ENCODE data around the gene MAP3K3. TPM values are rescaled to one million over a fixed set of nuclear protein-coding genes. Genes with fewer than 3 reads are reported as not detected.

The MAP3K3 gene
- total and polyA plus RNA-seq, 9 of the 15 experiments (the other 6 are each of a cell fraction or from before 2014, with no cell fraction given) = 0.69 to 16.5 (median 12.1) TPM

GRCh38 chr17:63741408-63742173 is 119.4 kb downstream of the MAP3K3 start, which contains the start of gene STRADA:
TSS of gene STRADA (minus strand) at chr17:63741799. CDS start at chr17:63728369, 13,430 bp downstream.
- under 1% methylated on average over 36 of the region's 61 CpGs for WGBS (ENCODE audit: insufficient coverage, low coverage, missing lambda C conversion rate)
- peak within 1 kb of the TSS; percentile 86 to 99 for H3K9ac ChIP-seq (ENCODE audit: insufficient read depth in 1 of 2, low read depth in 2 of 2, low read length in 2 of 2)
- POLR2A ChIA-PET = interaction anchor here (0.6 to 2.6 kb wide), 17 partner anchors 8 to 1035 kb away, joined by 3 to 33 read pairs (median 4); partner anchors contain the start of genes CCDC47 and DDX42
- H3K79me2 ChIP-seq (ENCODE audit: control insufficient read depth, insufficient read depth, low read length) = peaks cover 11% of the 10 kb centered on the region
- peaks cover 21% of the 10 kb centered on the region for H3K36me3 ChIP-seq (ENCODE audit: control insufficient read depth, insufficient read depth, low read length)
- H3K9me3 ChIP-seq (replicated peaks; ENCODE audit: control insufficient read depth, insufficient read depth, low read depth, low read length) = no peaks in the 10 kb centered on the region
- H3K9me1 ChIP-seq (ENCODE audit: control insufficient read depth, insufficient read depth, low read length) = no peaks in the 10 kb centered on the region
- H3K27ac ChIP-seq (ENCODE audit: extremely low read depth, low read depth, low read length) = peak within 1 kb of the TSS; percentile 87
- no TSS peak for BruUV-seq (replicated peaks)
- intact Hi-C loops (cut with micrococcal nuclease) = loop anchor here (2.0 kb wide), 1 partner anchor 29 kb away; no protein-coding TSS in a partner anchor
- H4K20me1 ChIP-seq (replicated peaks; ENCODE audit: control insufficient read depth, insufficient read depth, low read length) = no peaks in the 10 kb centered on the region
- DNase-seq (ENCODE audit: extremely low read depth in 1 of 4, low spot score in 3 of 4) (peak; percentile 97 to 99 (median 98)), FAIRE-seq (peak; percentile 94), ATAC-seq (peak; percentile 96)
- peak within 1 kb of the TSS; percentile 90 for H2AFZ ChIP-seq (ENCODE audit: low read depth, low read length)
- peak within 1 kb of the TSS; percentile 84 for H3K4me3 ChIP-seq
- CTCF ChIA-PET (ENCODE audit: low intra/inter-chr PET ratio) = no interaction called here
- in situ Hi-C loops (cut with MboI) = no loop called here
- peaks cover 4 to 18% of the 10 kb centered on the region in 2 experiments; a peak in 3 of 5 replicates for H3K4me1 ChIP-seq (replicated peaks in 1 of 2; ENCODE audit: control insufficient read depth in 2 of 2, insufficient read depth in 2 of 2, low read length in 2 of 2)
- no peaks in the 10 kb centered on the region for H3K27me3 ChIP-seq (ENCODE audit: control insufficient read depth in 2 of 2, insufficient read depth in 2 of 2, low read length in 2 of 2)
- H3K4me2 ChIP-seq (ENCODE audit: insufficient read depth, low read length) = peak within 1 kb of the TSS; percentile 91
- TF ChIP-seq RBM25 (IDR thresholded peaks at IDR 0.05; ENCODE audit: low read depth, low read length, severe bottlenecking) = peak; percentile 78
- TF ChIP-seq CREBBP (IDR thresholded peaks at IDR 0.05; ENCODE audit: low read depth, low read length) = no peak
- TF ChIP-seq ZFP30 (CRISPR knock-in tag; IDR thresholded peaks at IDR 0.05; ENCODE audit: borderline replicate concordance) = no peak
- TF ChIP-seq ZBTB17 (CRISPR knock-in tag; IDR thresholded peaks at IDR 0.05) = peak; percentile 64
- no peak for TF ChIP-seq ZNF41 (CRISPR knock-in tag; conservative IDR thresholded peaks at IDR 0.05)
- no peak for TF ChIP-seq ARID3A (IDR thresholded peaks at IDR 0.05; ENCODE audit: borderline replicate concordance, low read depth, low read length)
- TF ChIP-seq MYNN (IDR thresholded peaks at IDR 0.05) = no peak
- TF ChIP-seq MYNN (CRISPR knock-in tag; IDR thresholded peaks at IDR 0.05) = no peak
- TF ChIP-seq JUN (IDR thresholded peaks at IDR 0.05; ENCODE audit: borderline replicate concordance, low read depth, low read length) = 0 out of 2 replicates have a peak, but pooled peaks have one; percentile 22
- no peak; the same call in 1 of the 2 replicates for TF ChIP-seq JUN (CRISPR knock-in tag; IDR thresholded peaks at IDR 0.05; ENCODE audit: borderline replicate concordance)
- TF ChIP-seq KAT8 (IDR thresholded peaks at IDR 0.05; ENCODE audit: low read depth) = no peak
- no peak for TF ChIP-seq ZFPM2 (CRISPR knock-in tag; IDR thresholded peaks at IDR 0.05)
- TF ChIP-seq SOX6 (IDR thresholded peaks at IDR 0.05) = peak; percentile 12; the same call in 1 of the 2 replicates
- TF ChIP-seq, protein P1, sequence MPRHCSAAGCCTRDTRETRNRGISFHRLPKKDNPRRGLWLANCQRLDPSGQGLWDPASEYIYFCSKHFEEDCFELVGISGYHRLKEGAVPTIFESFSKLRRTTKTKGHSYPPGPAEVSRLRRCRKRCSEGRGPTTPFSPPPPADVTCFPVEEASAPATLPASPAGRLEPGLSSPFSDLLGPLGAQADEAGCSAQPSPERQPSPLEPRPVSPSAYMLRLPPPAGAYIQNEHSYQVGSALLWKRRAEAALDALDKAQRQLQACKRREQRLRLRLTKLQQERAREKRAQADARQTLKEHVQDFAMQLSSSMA (CRISPR knock-in tag; IDR thresholded peaks at IDR 0.05) = peak; percentile 24; the same call in 1 of the 2 replicates
- peak; percentile 91 for TF ChIP-seq PCBP1 (IDR thresholded peaks at IDR 0.05; ENCODE audit: low read depth, low read length, poor library complexity, severe bottlenecking)
- peak in 1 of 2 experiments; percentile 95; a peak in 2 of 4 replicates for TF ChIP-seq ZNF639 (CRISPR knock-in tag; conservative IDR thresholded peaks at IDR 0.05 in 1 of 2, IDR thresholded peaks at IDR 0.05 in 1 of 2)
- peak; percentile 76 for TF ChIP-seq SPI1 (IDR thresholded peaks at IDR 0.05; ENCODE audit: borderline replicate concordance, low read depth, low read length)
